Measurements from ENCODE around the gene DNAJC12.
"Not testable (repeated sequence)": the region's sequence is repeated elsewhere in the genome, so short reads cannot be mapped to it uniquely, and the experiment has no call there.

Gene DNAJC12

GRCh38 chr10:67839511-67839910, 1.5 kb upstream of the DNAJC12 start:
- not testable (repeated sequence) for DNase-seq

GRCh38 chr10:67836972-67837371, 1.0 kb downstream of the DNAJC12 start:
- no peak for DNase-seq

- DNase-seq: peak in 1 of 2 experiments; percentile 6
These were observed 1.5 kb downstream of the DNAJC12 start for GRCh38 chr10:67836488-67836887.

DNA sequence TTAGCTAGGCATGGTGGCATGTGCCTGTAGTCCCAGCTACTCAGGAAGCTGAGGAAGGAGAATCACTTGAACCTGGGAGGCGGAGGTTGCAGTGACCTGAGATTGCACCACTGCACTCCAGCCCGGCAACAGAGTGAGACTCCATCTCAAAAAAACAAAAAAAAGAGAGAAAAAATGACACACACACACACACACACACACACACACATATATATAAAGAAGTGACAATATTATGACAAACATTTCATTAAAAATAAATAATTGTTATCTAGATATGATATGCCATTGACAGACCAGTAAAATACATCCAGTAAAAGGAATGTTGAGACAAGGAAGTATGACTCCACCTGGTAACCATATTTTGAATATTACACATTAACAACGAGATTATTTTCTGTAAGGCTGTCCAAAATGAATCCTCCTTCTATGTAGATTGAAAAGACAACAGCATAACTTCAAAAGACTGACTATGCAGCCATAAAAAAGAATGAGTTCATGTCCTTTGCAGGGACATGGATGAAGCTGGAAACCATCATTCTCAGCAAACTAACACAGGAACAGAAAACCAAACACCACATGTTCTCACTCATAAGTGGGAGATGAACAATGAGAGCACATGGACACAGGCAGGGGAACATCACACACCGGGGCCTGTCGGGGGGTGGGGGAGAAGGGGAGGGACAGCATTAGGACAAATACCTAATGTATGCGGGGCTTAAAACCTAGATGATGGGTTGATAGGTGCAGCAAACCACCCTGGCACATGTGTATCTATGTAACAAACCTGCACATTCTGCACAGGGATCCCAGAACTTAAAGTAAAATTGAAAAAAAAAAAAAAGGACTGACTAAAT, 2.2 kb downstream of the DNAJC12 start:
- not testable (repeated sequence) for DNase-seq

GRCh38 chr10:67834375-67834774, 3.6 kb downstream of the DNAJC12 start:
- no peak for DNase-seq

DNA sequence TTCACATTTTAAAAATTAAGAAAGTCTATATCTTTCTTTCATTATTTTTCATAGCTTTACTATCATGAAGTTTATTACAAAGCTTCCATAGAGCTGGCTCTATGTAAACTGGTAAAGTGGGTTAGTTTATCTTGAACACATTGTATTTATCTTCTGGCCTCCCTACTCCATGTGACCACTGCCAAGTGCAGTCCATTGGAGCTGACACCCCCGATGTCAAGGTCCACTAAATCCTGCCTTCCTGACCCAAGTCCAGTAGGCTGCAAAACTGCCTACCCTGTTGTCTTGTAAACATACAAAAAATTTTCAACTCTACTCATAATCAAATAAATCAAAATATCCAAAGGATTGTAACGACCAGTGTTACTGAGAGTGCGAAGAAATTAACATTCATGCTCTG, 10.2 kb downstream of the DNAJC12 start:
- DNase-seq: no peak

- no peak for DNase-seq
These were observed 18.2 kb downstream of the DNAJC12 start for GRCh38 chr10:67819768-67820204.

- DNase-seq: no peak
These were observed 19.7 kb downstream of the DNAJC12 start for GRCh38 chr10:67818323-67818722.

DNA sequence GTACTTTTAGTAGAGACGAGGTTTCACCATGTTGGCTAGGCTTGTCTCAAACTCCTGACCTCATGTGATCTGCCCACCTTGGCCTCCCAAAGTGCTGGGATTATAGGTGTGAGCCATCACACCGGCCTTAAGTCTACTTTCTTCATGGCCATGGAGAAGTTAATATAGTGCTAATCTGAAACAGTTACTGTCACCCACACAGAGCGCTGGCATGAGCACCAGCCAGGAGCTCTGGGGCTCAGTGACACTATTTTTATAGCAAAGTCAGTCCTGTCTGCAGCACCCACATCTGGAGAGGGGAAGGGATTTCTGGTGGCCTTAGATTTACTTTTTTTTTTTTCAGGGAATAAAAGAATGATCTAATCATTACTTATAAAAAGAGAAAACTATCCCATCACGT, 21.3 kb downstream of the DNAJC12 start:
- DNase-seq: no peak

DNA sequence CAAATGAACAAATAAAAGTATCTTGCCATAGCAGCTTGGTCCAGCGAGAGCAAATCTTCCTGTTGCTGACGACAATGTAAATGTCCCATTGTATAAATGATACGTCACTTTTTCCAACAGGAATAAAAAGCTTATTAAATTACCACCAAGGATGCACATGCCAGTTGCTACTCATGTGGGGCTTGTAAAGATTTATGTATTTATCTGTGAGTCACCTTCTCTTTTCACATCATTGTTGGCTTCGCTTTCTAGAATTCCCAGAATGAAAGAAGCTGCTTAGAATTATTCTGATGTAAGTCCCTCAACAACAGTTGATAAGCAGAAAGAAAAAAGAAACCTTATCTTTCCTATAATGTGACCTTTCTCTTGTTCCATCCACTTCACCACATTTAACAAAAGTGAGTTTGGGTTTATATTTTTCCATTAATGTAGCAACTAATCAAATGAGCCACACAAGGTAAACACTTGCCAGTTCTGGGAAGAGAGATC, 22.4 kb downstream of the DNAJC12 start:
- DNase-seq: no peak

GRCh38 chr10:67812007-67812406, 26.0 kb downstream of the DNAJC12 start:
- DNase-seq: no peak

DNA sequence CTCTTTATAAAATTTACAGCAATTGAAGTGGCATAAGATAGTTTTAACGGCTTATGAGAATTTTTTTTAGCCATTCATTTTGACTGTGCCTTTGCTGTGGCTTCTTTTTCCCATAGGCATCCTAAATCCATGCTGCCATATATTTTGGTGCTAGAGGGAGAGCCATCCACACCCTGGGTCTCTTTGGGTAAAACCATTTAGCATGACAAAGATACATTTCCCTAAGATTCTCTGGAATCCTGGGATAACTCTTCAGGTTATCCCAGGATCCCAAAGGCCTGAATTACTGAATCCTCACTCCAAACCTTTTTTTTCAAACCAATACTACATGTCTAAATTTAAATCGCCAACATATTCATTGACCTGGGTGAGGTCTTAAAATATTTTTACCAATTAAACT, 28.9 kb downstream of the DNAJC12 start:
- DNase-seq: no peak

GRCh38 chr10:67808704-67809103, 29.3 kb downstream of the DNAJC12 start:
- DNase-seq: no peak

GRCh38 chr10:67807855-67808456, 30.0 kb downstream of the DNAJC12 start:
- DNase-seq: no peak

DNA sequence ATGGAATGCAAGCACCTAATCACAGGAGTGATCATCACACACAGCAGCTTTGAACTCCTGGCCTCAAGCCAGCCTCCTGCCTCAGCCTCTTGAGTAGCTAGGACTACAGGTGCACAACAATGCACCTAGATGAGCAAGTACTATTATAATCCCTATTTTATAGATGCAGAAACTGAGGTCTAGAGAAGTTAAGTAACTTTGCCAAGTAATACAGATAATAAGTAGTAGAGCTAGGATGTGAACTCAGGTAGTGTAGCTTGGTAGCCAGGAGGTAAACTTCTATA, 33.7 kb downstream of the DNAJC12 start:
- no peak for DNase-seq

DNA sequence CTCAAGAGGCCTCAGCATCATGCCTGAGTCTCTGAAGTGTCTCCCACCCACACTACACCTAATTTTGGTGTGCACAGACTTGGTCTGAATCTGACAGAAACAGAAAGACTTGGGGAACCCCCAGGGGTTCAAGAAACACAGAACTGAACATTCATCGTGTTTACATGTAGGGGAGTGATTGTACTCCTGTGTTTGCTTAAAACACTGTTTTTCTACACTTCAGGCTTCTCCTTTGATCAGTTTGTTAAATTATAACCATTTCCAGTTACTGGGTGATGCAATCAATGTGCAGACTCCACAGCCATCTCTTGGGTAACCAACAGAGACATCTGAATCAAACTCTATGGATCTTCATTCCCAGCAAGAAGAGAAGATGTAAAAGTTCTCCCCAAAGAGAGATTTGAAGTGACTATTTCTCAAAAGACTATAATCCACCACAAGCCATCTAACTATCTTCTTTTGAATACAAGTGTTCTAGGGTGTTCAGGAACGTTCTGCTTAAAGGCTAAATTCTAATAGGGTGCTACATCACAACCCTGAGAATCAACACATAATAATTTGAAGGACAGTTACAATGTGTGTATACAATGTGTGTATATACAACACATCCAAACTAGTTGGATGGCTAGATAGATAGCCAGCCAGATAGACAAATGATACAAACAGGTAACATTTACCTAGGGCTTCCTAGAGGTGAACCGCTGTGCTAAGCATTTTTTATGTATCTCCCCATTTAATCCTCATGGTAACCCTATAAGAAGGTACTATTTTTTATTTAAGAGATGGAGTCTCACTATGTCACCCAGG, 34.2 kb downstream of the DNAJC12 start:
- no peak for DNase-seq

GRCh38 chr10:67802767-67803538, 35.0 kb downstream of the DNAJC12 start:
- DNase-seq: no peak

- DNase-seq: no peak
These were observed 36.9 kb downstream of the DNAJC12 start for GRCh38 chr10:67801118-67801517.

- DNase-seq: no peak
These were observed 43.0 kb downstream of the DNAJC12 start for GRCh38 chr10:67794909-67795460.

DNA sequence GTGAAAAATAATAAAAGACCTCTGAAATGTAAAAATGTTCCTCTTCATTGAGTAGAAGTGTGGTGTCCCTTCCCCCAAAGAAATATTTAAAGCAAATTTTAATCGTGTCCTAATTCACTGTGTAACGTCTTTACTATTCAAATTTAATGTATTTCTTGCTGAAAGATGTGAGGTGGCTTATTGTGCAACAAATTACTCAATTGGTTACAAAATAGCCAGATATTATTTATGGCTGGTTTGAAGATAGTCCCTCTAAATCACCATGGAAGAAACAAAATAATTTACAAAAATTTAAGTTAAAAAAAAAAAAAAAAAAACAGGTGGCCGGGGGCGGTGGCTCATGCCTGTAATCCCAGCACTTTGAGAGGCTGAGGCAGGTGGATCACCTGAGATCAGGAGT, 43.7 kb downstream of the DNAJC12 start:
- no peak for DNase-seq

- no peak for DNase-seq
These were observed 44.7 kb downstream of the DNAJC12 start for GRCh38 chr10:67793313-67793712.

- DNase-seq: no peak
These were observed 45.3 kb downstream of the DNAJC12 start for GRCh38 chr10:67792653-67793052.
